Lung microvascular endothelial cell (primary cell): Measurements from ENCODE around the gene NCAM2. TPM values are rescaled to one million over a fixed set of nuclear protein-coding genes. Genes with fewer than 3 reads are reported as not detected.
"Not testable (repeated sequence)": the region's sequence is repeated elsewhere in the genome, so short reads cannot be mapped to it uniquely, and the experiment has no call there.

Experiments used
- DNase-seq, 2 donors: peaks; one replicate each; pipeline versions ENCODE4 v3.0.0 to v3.0.0-alpha.2; 2010; ENCODE audit warnings: low read depth in 2 of 2
- total RNA-seq: library from RNA; depleted of rRNA; stranded (reverse); fragments of >200 nt; gene quantifications from 2 replicates; pipeline ENCODE4 v1.2.1, GENCODE V29; 2014

NCAM2 gene
- total RNA-seq, 1 donor from 2014 or later: under 0.01 TPM

DNA sequence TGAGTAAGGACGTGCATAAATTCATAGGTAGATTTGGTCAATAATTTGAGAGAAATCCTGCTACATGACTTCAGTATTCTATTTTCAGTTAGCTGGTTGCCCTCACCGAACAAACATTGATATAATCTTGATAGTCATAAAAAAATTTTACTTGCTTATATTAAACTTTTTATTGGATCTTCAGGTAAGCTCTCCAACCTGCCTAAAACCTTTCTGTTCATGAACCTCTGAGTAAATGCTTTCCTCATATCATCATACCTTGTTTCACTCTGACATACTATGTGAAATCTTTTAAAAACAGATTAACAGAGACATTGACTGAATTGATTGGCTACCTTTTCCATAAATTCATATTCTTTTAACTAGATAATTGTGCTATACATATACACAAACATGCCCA, 299.0 kb downstream of the NCAM2 start:
- DNase-seq: no peak

DNA sequence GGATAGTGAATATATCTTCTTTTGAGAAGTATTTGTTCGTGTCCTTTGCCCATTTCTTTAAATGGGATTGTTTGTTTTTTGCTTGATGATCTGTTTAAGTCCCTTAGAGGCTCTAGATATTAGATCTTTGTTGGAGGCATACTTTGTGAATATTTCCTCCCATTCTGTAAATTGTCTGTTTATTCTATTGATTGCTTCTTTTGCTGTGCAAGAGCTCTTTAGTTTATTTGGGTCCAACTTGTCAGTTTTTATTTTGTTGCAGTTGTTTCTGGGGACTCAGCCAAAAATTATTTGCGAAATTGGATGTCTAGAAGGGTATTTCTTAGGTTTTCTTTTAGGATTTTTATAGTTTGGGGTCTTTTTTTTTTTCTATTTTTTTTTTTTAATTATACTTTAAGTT, 302.8 kb downstream of the NCAM2 start:
- no peak for DNase-seq

DNA sequence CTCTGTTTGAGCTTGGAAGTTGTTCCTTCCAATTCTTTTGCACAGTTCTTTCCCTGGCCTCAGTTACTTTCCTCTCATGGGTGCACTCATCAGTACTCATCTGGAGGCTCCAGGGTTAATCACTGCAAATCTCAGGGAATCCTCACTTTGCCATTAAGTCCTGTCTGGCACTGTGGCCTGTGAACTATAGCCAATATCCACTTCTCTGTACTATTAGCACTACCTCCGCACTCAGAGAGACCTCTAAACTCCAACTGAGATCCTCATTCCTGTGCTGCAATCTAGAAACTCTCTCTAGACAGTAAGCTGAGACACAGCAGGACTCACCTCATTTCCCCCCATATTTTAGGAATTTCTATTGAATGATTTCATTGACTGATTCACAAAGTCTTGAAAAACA, 311.3 kb downstream of the NCAM2 start:
- no peak for DNase-seq

DNA sequence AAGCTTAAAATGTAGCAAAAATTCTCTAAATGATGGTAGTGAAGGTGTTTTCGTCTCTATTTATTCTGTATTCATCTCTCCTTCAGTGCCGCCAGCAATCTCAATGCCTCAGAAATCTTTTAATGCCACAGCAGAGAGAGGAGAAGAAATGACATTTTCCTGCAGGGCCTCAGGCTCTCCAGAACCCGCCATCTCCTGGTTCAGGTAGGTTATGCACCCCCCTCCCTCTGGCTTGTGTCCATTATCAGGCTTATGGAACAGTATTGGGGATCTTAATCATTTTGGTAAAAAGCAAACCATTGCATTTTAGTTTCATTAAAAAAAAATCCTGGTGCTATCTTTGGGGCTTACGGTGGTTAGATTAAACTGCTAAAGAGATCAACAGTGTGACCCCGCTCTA, 326.1 kb downstream of the NCAM2 start:
- DNase-seq: no peak

DNA sequence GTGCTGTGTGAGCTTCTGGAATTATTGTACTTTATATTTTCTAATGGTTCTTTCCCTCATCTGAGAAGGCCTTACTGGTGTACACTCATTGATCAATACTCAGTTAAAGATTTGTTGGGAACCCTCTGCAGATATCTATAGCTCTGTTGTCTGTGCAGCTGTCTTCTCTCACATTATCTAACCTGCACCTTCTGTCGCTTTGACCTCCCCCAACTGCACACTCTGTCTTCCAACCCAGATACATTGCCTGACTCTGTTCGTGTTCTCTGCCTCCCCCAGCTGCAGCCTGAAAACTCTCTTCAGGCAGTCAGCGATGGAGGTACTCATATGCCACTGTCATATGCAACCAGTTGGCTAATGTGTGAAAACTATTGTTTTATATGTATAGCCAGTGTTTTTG, 334.3 kb downstream of the NCAM2 start:
- DNase-seq: no peak

DNA sequence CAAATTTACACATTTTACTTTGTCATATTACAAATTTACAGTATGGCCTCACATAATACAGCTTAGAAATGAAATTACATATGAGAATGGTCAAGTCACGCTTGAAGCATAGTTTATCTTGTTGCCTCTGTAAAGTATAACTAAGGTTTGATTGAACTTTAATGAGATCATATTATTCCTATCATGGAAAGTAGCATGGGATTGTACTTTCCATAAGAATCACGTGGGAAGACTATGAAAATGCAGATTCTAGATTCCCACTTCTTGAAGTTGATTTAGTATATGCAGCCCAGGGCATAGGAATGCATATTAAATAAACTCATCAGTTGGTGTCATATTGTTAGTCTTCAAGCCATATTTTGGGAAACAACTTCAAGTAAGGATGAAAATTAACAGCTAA, 342.8 kb downstream of the NCAM2 start:
- no peak for DNase-seq

DNA sequence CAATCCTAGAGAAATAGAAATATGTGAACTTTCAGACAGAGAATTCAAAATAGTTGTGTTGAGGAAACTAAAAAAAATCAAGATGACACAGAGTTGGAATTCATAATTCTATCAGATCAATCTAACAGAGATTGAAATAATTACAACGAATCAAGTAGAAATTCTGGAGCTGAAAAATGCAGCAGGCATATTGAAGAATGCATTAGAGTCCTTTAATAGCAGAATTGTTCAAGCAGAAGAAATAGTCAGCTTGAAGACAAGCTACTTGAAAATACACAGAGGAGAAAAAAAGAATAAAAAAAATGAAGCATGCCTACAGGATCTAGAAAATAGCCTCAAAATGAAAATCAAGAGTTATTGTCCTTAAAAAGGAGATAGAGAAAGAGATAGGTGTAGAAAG, 347.1 kb downstream of the NCAM2 start:
- no peak for DNase-seq

DNA sequence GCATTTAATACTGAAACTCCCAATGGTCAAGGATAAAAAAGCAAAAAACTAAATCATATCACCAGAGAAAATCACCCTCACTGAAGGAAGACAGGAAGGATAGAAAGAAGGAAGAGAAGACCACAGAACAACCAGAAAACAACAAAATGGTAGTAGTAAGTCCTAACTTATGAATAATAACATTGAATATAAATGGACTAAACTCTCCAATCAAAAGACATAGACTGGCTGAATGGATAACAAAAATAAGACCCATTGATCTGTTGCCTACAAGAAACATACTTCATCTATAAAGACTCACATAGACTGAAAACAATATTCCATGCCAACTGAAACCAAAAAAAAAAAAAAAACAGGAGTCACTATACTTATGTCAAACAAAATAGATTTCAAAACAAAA, 347.7 kb downstream of the NCAM2 start:
- DNase-seq: no peak

DNA sequence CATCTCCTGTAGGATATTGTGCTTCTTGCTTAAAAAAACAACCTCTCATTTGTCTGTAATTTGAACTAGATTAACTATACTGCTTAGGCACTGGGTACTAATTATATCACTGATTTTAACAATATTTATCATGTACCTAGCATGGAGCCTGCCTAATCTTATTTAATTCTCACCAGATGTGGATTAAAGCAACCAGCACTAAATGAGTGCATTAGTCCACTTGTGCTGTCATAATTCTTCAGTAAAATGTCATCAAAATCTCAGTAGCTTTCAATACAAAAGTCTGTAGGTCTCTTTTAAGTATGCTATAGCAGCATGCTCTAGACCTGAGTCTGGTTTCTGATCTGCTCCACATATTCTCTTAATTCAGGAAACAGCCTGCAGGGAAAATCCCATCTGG, 368.1 kb downstream of the NCAM2 start:
- DNase-seq: no peak

DNA sequence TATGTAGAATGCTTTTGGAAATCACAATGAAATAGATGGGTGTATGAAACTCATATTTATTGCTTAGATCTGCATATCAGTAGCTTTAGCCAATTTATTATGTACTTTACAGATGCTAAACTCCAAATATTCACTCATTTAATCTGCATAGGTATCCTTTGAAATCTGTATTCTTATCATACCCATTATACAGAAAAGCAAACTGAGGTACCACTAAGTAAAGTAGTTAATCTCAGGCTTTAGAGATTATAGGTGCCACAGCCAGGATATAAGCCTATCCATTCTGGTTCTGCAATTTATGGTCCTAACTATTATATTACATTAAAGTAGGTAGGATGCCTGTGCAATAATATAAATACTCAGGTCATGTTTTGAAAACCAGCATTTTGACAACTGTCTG, 369.4 kb downstream of the NCAM2 start:
- DNase-seq: no peak

DNA sequence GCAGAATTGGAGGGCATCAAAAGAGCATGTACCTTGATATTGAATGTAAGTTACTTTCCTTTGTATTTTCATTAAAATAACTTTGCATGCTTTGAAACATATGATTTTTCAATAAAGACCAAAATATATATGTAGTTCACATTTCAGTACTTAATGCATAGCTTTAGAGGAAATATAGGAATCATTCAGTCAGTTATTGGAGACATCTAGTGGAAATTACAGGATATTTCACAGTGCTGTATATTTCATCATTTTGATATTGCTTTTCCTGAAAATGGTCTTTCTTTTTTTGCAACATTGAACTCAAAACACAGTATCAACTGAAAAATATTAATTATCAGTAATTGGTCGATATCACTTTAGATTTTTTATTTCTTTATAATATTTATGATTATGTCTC, 375.8 kb downstream of the NCAM2 start:
- no peak for DNase-seq

DNA sequence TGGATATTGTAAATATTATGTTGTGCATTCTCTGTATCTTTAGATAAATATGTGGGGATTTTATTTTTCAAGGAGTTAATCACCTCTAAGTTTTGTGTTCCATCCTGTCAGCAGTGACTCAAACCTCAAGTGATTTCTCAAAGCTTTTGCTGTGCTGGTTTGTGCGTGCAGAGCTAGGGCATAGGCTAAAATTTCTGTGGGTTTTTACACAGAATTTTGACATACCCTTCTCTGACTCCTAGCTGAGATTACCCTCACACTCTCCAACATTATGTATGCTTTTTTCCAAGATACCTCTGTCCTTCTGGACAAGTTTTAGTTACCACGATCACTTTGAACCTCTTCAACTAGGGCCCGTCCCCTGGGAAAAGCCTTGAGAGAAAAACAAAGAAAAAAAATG, 384.9 kb downstream of the NCAM2 start:
- no peak for DNase-seq

DNA sequence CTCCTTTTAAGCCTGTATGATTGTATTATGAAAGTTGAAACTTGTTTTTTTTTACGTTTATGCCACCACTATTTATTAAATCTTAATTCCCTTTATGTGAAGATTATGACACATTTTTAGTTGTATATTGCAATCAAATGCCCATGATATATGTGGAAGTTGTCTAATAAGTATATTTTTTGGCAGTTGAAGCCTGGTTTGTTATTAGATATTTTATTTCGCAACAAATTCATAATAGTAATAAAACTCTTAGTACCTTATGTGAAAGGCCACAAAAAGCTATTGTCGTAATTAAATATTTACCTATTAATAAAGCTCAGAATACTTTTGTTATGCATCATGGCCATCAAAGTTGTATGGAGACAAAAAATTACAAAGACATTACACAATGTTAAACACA, 386.8 kb downstream of the NCAM2 start:
- DNase-seq: no peak

DNA sequence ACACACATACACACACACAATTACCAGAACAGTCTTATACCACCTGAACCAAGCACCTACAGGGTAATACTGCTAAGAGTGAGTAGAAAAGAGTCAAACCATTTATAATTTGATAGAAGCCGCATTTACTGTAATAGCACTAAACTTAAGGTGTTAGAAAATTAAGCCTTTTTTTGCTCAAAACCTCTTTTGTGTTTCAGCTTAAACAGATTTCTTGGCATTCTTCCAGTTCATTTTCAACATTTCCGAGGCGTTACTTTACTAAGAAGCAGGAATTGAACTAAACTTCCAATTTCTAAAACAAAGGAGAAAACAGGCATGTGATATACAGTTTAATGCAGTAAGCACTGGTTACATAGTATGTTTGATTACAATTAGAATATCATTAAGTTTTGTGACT, 387.2 kb downstream of the NCAM2 start:
- DNase-seq: no peak

DNA sequence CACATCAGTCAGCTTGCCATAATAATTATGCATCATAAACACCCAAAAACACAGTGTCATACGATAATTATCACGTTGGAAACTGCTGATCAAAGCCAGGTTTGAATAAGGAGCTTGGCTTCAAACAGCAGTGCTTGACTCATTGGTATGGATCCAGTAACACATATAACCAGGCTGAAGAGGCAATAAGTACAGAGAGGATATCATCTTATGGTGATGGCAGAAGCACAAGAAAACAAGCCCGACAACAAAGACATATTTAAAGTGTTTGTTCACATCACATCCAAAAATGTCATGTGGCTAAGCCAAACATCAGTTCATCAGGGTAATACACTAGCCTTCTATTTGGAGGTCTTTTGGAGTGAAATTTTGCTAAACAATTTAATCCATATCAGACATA, 389.7 kb downstream of the NCAM2 start:
- no peak for DNase-seq

DNA sequence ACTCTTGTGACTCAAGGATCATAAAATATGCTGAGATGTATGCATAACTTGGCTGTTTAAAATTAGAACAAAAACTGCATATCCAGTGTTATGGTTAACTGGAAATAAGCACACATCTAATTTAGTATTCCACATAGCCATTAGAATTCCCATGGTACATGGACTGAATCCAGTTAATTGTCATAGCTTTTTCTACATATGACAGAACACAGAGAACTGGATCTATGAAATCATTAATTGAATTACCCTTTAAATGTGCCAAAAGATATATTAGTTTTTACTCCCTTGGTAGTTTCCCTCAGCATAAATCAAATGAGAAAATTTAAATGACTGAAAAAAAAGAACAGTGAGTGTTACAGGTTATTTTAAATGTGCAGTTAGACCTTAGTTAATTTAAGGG, 395.9 kb downstream of the NCAM2 start:
- DNase-seq: no peak

DNA sequence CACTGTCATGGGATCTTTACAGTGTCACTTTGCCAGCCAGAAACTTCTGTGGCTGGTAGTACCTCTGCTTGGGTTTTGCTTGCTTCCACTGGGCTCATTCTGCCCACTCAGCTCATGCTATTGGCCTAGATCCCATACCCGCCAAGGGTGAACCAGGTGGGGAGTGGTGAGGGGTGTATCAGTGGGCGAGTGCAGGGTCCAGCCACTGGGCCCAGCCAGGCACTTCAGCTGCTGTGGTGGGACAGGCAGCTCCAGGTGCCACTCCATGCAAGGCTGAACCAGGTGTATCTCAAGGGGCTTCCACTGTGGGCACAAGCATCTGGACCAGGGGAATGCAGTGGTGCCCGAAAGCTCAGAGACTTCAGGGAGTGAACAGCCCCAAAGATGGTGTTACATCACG, 398.2 kb downstream of the NCAM2 start:
- DNase-seq: no peak

DNA sequence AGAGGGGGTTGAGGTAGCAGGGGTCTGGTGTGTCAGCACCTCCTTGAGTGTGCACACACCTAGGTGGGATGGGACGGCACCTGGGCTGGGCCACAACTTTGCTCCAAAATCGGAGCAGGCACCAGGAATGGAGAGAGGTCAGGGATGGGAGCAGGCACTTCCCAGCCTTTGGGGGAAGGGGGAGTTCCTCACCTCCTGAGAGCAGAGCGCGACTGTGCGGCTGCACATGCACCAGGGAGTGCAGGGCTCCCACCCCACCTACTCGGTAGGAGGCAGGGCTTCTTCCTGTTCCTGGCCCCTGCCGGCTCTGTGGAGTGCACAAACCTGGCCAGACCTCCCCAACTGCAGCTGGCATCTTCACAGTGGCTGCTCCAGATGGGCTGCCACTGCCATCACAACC, 399.3 kb downstream of the NCAM2 start:
- DNase-seq: no peak

DNA sequence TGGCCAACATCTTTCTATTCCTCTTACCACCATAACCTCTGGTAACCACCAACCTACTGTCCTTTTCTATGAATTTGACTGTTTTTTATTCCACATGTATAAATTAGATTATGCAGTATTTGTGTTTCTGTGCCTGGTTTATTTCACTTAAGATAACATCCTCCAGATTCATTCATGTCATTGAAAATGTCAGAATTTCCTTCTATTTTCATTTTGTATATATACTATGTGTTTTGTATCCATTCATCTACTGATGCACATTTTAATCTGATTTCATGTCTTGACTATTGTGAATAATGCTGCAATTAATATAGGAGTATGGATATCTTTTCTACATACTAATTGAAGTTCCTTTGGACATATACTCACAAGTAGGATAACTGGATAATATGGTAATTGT, 403.2 kb downstream of the NCAM2 start:
- no peak for DNase-seq

DNA sequence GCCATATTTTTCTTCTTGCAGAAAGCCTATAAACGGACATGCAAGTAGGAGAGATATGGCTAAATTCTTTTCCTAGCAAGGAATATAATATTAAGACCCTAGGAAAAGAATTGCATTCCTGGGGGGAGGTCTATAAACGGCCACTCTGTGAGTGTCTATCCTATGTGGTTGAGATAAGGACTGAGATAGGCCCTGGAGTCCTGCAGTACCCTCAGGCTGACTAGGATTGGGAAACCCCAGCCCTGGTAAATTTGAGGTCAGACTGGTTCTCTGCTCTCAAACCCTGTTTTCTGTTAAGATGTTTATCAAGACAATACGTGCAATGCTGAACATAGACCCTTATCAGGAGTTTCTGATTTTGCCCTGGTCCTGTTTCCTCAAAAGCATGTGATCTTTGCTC, 404.0 kb downstream of the NCAM2 start:
- not testable (repeated sequence) for DNase-seq

DNA sequence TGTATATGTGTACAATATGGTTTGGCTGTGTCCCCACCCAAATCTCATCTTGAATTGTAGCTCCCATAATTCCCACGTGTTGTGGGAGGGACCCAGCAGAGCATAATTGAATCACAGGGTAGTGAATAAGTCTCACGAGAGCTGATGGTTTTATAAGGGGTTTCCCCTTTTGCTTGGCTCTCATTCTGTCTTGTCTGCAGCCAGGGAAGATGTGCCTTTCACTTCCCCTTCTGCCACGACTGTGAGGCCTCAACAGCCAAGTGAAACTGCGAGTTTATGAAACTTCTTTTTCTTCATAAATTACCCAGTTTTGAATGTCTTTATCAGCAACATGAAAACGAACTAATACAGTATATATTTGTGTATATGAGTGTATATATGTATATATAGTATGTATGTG, 406.1 kb downstream of the NCAM2 start:
- DNase-seq: not testable (repeated sequence)

DNA sequence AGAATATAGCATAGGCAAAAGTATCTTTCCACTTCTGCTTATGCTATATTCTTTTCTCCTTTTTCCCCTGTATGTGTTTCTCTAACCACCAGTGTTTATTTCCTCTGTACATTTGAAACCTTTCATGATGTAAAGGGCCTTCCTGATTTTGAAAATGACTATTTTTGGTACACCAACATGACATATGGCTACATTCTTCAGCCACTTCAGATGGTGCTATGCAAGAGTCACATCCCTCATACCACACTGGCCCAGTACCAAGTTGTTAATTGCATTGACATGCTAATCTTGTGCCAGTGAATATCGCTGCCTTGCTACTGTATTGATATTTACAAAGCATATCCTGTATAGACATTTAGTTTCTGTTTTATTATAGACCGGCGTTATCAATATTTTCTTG, 408.7 kb downstream of the NCAM2 start:
- no peak for DNase-seq

DNA sequence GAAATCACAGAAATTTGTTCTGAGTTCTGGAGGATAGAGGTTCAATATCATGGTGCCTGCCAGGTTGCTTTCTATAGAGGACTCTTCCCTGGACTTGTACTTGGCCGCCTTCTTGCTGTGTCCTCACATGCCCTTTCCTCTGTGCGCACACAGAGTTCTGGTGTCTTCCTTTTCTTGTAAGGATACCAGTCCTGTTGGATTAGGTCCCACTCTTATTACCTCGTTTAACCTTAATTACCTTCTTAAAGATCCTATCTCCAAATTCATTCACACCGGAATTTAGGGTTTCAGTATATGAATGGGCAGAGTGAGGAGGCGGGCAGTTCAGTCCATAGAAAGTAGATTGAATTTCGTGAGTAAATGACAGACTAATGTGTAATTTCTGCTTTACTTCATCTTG, 413.9 kb downstream of the NCAM2 start:
- no peak for DNase-seq

DNA sequence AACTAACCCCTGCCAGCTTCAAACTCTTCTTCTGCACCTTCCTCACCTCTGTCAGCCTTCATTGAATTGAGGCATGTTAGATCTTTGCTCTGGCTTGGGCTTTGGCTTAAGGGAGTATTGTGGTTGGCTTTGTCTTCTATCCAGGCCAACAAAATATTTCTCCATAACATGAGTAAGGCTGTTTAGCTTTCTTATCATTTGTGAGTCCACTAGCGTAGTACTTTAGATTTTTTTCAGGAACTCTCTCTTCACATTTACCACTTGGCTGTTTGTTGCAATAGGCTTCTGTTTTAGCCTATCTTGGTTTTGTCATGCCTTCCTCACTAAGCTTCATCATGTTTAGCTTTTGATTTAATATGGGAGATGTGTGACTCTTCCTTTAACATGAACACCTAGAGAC, 417.5 kb downstream of the NCAM2 start:
- DNase-seq: no peak

DNA sequence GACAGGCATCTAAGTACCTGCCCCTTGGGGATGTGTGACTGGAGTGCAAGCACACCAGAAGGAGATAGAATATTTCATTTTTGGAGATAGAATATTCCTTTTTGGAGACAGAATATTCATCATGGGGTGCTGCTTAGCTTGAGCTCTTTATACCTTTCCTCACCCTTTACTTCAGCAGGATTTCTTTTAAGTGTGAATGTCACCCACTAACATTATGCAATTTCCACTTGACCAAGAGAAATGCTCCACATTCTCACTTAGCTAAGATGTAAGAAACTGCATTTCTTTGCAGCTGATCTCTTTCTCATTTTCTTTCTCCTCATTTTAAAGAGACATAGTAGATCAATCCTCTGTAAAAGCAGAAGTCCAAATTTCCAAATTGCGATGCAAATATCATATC, 436.7 kb downstream of the NCAM2 start:
- DNase-seq: no peak
